Heart left ventricle (tissue), 16 donors: ENCODE results near the gene FTCDNL1. TPM values are rescaled to one million over a fixed set of nuclear protein-coding genes. Genes with fewer than 3 reads are reported as not detected.

ENCODE experiments used
- ATAC-seq, 4 donors: fragments of 200-7000 bp; cut with Tn5 transposase; one replicate each; pipeline ENCODE4 v1.9.1; 2020 to 2022; ENCODE audit warnings: moderate library complexity in 4 of 4, mild to moderate bottlenecking in 3 of 4, moderate number of reproducible peaks in 1 of 4
- DNase-seq, 5 donors: peaks; one replicate each; pipeline ENCODE4 v3.0.0-alpha.2; 2020
- H3K27ac ChIP-seq, 12 donors: fragments of 200-600 bp; sonication (generic) in 4 of 12; one replicate each; pipeline versions ENCODE4 v1.5.0 to v1.8.0; 2016 to 2022; ENCODE audit warnings: mild to moderate bottlenecking in 2 of 12
- H3K27me3 ChIP-seq, 9 donors: fragments of 200-600 bp; sonication (generic) in 2 of 9; one replicate each; pipeline versions ENCODE4 v1.5.1 to v1.8.0; 2016 to 2022; ENCODE audit warnings: mild to moderate bottlenecking in 3 of 9
- H3K36me3 ChIP-seq, 9 donors: fragments of 200-600 bp; sonication (generic) in 2 of 9; one replicate each; pipeline versions ENCODE4 v1.5.0 to v1.8.0; 2018 to 2022; ENCODE audit warnings: mild to moderate bottlenecking in 2 of 9
- H3K4me1 ChIP-seq, 12 donors: fragments of 200-600 bp; sonication (generic) in 4 of 12; one replicate each; pipeline versions ENCODE4 v1.5.0 to v1.8.0; 2016 to 2022; ENCODE audit warnings: mild to moderate bottlenecking in 3 of 12
- H3K4me3 ChIP-seq, 12 donors: fragments of 200-600 bp; sonication (generic) in 4 of 12; one replicate each; pipeline versions ENCODE4 v1.5.0 to v1.8.0; 2017 to 2022; ENCODE audit warnings: mild to moderate bottlenecking in 9 of 12, moderate library complexity in 4 of 12
- H3K9me3 ChIP-seq, 12 donors: fragments of 200-600 bp; sonication (generic) in 4 of 12; one replicate each; pipeline versions ENCODE4 v1.5.0 to v1.8.0; 2016 to 2022; ENCODE audit warnings: mild to moderate bottlenecking in 1 of 12
- POLR2A ChIP-seq, 2 donors: fragments of 450-650 bp; IDR thresholded peaks; one replicate each; pipeline ENCODE4 v1.6.1; 2017; ENCODE audit warnings: antibody characterized with exemption in 2 of 2, mild to moderate bottlenecking in 2 of 2, moderate library complexity in 2 of 2
- WGBS, 4 donors: extraction: QIAGEN DNeasy Blood & Tissue Kit in 2 of 4; methylation state at CpG; one replicate each; pipeline versions ENCODE4 v1.1.5 to v1.1.7; 2013 to 2018; 5-methylcytosine and 5-hydroxymethylcytosine counted together
- intact Hi-C, 10 donors: fragments of 100-400 bp; cut with DNase I; formaldehyde crosslinking; loops; one replicate each; pipeline versions ENCODE4 v1.11.1 to v1.14.2; 2022
- polyA plus RNA-seq, 2 donors: library from polyadenylated mRNA; stranded (reverse); fragments of 200-250 nt; gene quantifications; one replicate each; pipeline ENCODE4 v1.2.3, GENCODE V29; 2013
- total RNA-seq, 9 donors: library from RNA; depleted of rRNA in 2 of 9; stranded (reverse); fragments of >200 nt in 2 of 9; fragmentation: NEBNext Ultra II Directional in 3 of 9; extraction: Animal tissue kit (Norgen Biotek cat#: 25700) in 3 of 9; gene quantifications; one replicate each; pipeline versions ENCODE4 v1.1.0 to v1.2.4, GENCODE V29; 2016 to 2023
- TF ChIP-seq, protein P1 (sequence below), 12 donors: fragments of 200-600 bp; sonication (generic) in 4 of 12; IDR thresholded peaks; one replicate each; pipeline versions ENCODE4 v1.5.0 to v1.8.0; 2018 to 2022; ENCODE audit warnings: antibody characterized with exemption in 12 of 12, mild to moderate bottlenecking in 5 of 12
- donor health status: ischemic (EF 13 %, LVEDD 7.1; RV severe dilation, severe dysfunction).
- donor health status: healthy with polysubstance abuse.
- donor health status: DM: no; HTN: yes; CAD: no.
- donor health status: DM: no; HTN: no; CAD: no.
- donor health status: ischemic (EF 25% LVEDD 6.9; RV normal size, moderate dysfunction).
- donor health status: ischemic (EF 25% LVEDD 5.7; RV mildly dilated, moderate dysfunction).
- donor health status: healthy.
- donor health status: DM: yes; HTN: yes; CAD: no.
- donor health status: ischemic (EF 35%, LVEDD 5.7; RV mildly dilated, moderate dysfunction).
- donor health status: nonischemic (EF 11% LVEDD 7.7; RV severe dilation, severe dysfunction).
- donor health status: DM: yes; HTN: yes; CAD: no.
- donor health status: PGD.
- donor health status: ischemic (EF 29% LVEDD 5.4; RV normal size, mild dysfunction).
- donor health status: nonischemic (EF 23%, LVEDD 6.1; RV moderate dilation, normal function).

FTCDNL1 gene
- total and polyA plus RNA-seq, 11 donors, result 0.69 to 9.6 (median 2.7) TPM

DNA sequence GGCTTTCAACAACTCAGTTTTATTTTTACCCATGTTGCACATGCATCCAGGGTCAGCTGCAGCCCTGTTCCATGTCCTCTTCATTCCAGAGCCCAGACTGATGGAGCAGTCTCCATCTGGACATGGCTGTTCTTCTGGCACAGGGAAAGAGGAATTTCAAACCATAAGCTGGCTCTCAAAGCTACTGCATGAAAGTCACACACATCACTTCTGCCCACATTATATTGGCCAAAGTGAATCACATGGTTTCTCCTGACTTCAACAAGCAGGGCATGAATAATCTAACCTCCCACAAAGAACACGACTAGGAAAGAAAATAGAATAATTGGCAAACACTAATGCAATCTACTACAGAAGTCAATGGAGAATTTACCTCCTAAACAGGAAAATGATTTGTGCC, 94.2 kb downstream of the FTCDNL1 start:
- Histone ChIP-seq H3K27ac (no peak overlapping the region), H3K4me1 (peaks cover 0 to 8% (median 0%) of the 10 kb centered on the region in 12 donors), H3K27me3 (peaks cover 0 to 5% (median 0%) of the 10 kb centered on the region in 9 donors), H3K36me3 (no peaks in the 10 kb centered on the region), H3K4me3 (no peak overlapping the region), H3K9me3 (peaks cover 0 to 4% (median 0%) of the 10 kb centered on the region in 12 donors)
- ATAC-seq (no peak), DNase-seq (no peak)
- 20 to 55% (median 39%) methylated on average over 1 of the region's 1 CpG for WGBS, 4 donors
- TF ChIP-seq POLR2A (IDR thresholded peaks at IDR 0.05), result no peak
- TF ChIP-seq, protein P1, sequence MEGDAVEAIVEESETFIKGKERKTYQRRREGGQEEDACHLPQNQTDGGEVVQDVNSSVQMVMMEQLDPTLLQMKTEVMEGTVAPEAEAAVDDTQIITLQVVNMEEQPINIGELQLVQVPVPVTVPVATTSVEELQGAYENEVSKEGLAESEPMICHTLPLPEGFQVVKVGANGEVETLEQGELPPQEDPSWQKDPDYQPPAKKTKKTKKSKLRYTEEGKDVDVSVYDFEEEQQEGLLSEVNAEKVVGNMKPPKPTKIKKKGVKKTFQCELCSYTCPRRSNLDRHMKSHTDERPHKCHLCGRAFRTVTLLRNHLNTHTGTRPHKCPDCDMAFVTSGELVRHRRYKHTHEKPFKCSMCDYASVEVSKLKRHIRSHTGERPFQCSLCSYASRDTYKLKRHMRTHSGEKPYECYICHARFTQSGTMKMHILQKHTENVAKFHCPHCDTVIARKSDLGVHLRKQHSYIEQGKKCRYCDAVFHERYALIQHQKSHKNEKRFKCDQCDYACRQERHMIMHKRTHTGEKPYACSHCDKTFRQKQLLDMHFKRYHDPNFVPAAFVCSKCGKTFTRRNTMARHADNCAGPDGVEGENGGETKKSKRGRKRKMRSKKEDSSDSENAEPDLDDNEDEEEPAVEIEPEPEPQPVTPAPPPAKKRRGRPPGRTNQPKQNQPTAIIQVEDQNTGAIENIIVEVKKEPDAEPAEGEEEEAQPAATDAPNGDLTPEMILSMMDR (IDR thresholded peaks at IDR 0.05), result no peak
- intact Hi-C loops, result no loop called here

DNA sequence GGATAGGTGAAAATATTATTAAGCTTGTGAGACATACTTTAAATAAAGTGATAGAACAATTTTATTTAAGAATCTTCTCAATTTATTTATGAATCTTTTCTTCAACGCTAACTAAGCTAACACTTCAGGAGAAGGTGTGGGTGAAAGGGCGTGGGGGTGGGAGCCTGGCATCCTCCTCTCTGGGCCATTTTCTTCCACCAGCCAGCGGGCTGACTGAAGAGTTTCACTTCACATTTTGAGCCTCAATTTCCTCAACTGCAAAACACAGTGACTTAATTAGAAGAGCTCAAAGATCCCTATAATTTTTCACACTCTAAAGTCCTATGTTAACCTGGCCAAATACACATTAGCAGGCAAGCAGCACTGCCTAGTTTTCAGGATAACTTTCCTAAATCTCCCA, 94.8 kb downstream of the FTCDNL1 start:
- DNase-seq (no peak), ATAC-seq (no peak)
- intact Hi-C loops, result no loop called here
- no peak overlapping the region for H3K4me3 ChIP-seq
- H3K27me3 ChIP-seq, result peaks cover 0 to 9% (median 0%) of the 10 kb centered on the region in 9 donors
- H3K36me3 ChIP-seq, result no peaks in the 10 kb centered on the region
- peaks cover 0 to 8% (median 0%) of the 10 kb centered on the region in 12 donors for H3K4me1 ChIP-seq
- TF ChIP-seq POLR2A (IDR thresholded peaks at IDR 0.05), result no peak
- TF ChIP-seq, protein P1 (IDR thresholded peaks at IDR 0.05), result no peak
- H3K27ac ChIP-seq, result no peak overlapping the region
- H3K9me3 ChIP-seq, result peaks cover 0 to 4% (median 0%) of the 10 kb centered on the region in 12 donors
- 79 to 92% (median 82%) methylated on average over 3 of the region's 3 CpGs for WGBS, 4 donors

DNA sequence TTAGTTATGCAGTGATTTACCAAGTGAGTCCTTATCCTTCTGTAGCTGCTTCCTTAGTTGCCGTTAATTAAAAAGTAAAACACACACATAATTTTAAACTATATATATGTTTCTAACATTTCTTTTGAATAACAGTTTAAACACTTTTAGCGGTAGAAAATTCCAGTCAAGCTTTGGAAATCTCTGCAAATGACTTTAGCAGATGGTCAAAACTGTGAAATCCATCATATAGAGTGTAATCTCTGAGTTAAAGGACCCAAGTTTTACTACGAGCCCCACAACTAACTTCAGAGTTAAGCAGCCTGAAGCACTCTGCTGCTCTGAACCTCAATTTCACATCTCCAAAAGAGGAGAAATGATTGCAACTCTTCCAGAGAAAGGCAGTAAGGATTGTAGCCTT, 96.2 kb downstream of the FTCDNL1 start:
- Histone ChIP-seq H3K4me3 (no peak overlapping the region), H3K4me1 (peaks cover 0 to 8% (median 0%) of the 10 kb centered on the region in 12 donors), H3K36me3 (no peaks in the 10 kb centered on the region), H3K9me3 (peaks cover 0 to 4% (median 0%) of the 10 kb centered on the region in 12 donors), H3K27me3 (peaks cover 0 to 11% (median 0%) of the 10 kb centered on the region in 9 donors), H3K27ac (no peak overlapping the region)
- 83 to 89% (median 86%) methylated on average over 3 of the region's 3 CpGs for WGBS, 4 donors
- DNase-seq, result no peak
- intact Hi-C loops, result no loop called here
- no peak for ATAC-seq
- TF ChIP-seq, protein P1 (IDR thresholded peaks at IDR 0.05), result no peak
- no peak for TF ChIP-seq POLR2A (IDR thresholded peaks at IDR 0.05)

DNA sequence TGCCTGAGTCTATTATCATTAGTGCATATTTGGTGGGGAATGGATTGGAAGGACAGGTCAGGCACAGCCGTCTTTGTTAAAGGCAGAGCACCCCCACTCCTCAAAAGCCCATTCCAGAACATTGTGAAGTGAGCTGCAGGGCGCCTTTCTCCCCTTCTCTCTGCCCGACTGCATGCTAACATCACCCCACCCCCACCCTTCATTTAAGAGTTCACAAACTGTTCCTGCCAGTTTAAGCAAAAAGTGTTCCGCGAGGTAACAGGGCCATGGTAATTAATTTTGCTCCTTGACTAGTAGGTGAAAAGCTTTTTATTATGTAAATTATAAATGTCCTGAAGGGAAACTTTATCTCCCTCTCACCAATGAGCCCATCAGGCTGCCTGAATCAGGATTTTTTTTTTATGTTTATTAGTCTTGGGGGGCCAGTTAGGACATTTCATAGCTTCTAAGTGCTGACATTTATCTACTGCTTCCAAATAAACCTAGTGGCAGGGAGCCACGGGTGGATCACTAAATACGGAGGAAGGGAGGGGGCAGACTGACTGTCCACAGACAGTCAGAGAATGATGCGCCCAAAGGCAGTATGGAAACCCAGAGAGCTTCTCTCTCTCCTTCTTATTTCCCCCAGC, 99.4 kb downstream of the FTCDNL1 start:
- WGBS, 4 donors, result 60 to 71% (median 69%) methylated on average over 8 of the region's 8 CpGs
- H3K27me3 ChIP-seq, result peaks cover 0 to 11% (median 0%) of the 10 kb centered on the region in 9 donors
- DNase-seq (no peak), ATAC-seq (no peak)
- H3K27ac ChIP-seq, result no peak overlapping the region
- peaks cover 0 to under 1% (median 0%) of the 10 kb centered on the region in 12 donors for H3K4me1 ChIP-seq
- intact Hi-C loops, result no loop called here
- no peak for TF ChIP-seq POLR2A (IDR thresholded peaks at IDR 0.05)
- TF ChIP-seq, protein P1 (IDR thresholded peaks at IDR 0.05), result no peak
- H3K4me3 ChIP-seq, result no peak overlapping the region
- no peaks in the 10 kb centered on the region for H3K36me3 ChIP-seq
- peaks cover 0 to 4% (median 0%) of the 10 kb centered on the region in 12 donors for H3K9me3 ChIP-seq
